Esophagus squamous epithelium (tissue), 5 donors: ENCODE data around the gene POR. TPM values are rescaled to one million over a fixed set of nuclear protein-coding genes. Genes with fewer than 3 reads are reported as not detected.
A peak's percentile ranks its signal among the peaks of the same experiment; 100 is the strongest.

Experiments used
- DNase-seq: peaks from one replicate; lab custom pipeline; 2025; lab: John Stamatoyannopoulos, UW
- H3K27ac ChIP-seq, 4 donors: fragments of 200-600 bp; sonication (generic); one replicate each; pipeline ENCODE4 v1.5.1; 2016 to 2019; ENCODE audit warnings: mild to moderate bottlenecking in 1 of 4
- H3K27me3 ChIP-seq, 4 donors: fragments of 200-600 bp; sonication (generic); 1 replicate in 3 of 4; 2 replicates in 1 of 4; pipeline versions ENCODE4 v1.5.1 to v1.6.0; 2017 to 2021; ENCODE audit warnings: antibody characterized with exemption in 1 of 4
- H3K36me3 ChIP-seq, 3 donors: fragments of 200-600 bp; sonication (generic); one replicate each; pipeline ENCODE4 v1.5.1; 2016 to 2019
- H3K4me1 ChIP-seq, 3 donors: fragments of 200-600 bp; sonication (generic); one replicate each; pipeline ENCODE4 v1.5.1; 2017 to 2019
- H3K4me3 ChIP-seq, 4 donors: fragments of 200-600 bp; sonication (generic); 1 replicate in 3 of 4; 2 replicates in 1 of 4; pipeline ENCODE4 v1.5.1; 2016 to 2019; ENCODE audit warnings: mild to moderate bottlenecking in 2 of 4, moderate library complexity in 1 of 4
- H3K9me3 ChIP-seq, 3 donors: fragments of 200-600 bp; sonication (generic); one replicate each; pipeline ENCODE4 v1.5.1; 2016 to 2019
- POLR2A ChIP-seq, 4 donors: fragments of 450-650 bp; IDR thresholded peaks; one replicate each; pipeline ENCODE4 v1.6.1; 2017; ENCODE audit warnings: antibody characterized with exemption in 4 of 4, mild to moderate bottlenecking in 4 of 4, moderate library complexity in 3 of 4
- WGBS, 2 donors: methylation state at CpG; one replicate each; pipeline ENCODE4 v1.1.5; 2018; 5-methylcytosine and 5-hydroxymethylcytosine counted together
- intact Hi-C: fragments of 100-400 bp; cut with DNase I; formaldehyde crosslinking; loops from one replicate; pipeline ENCODE4 v1.15.0; 2022
- total RNA-seq, 4 donors: library from RNA; depleted of rRNA; stranded (reverse); fragments of >200 nt; gene quantifications; one replicate each; pipeline ENCODE4 v1.1.0, GENCODE V29; 2016
- TF ChIP-seq, protein P1 (sequence below), 6 experiments: fragments of 450-650 bp in 4 of 6; fragments of 200-600 bp in 2 of 6; sonication (generic) in 2 of 6; IDR thresholded peaks; one replicate each; pipeline ENCODE4 v1.5.1; 2016 to 2019; ENCODE audit warnings: antibody characterized with exemption in 6 of 6, mild to moderate bottlenecking in 4 of 6, moderate library complexity in 4 of 6
- donor health status: DM: yes; HTN: yes; CAD: no.

Gene POR
- total RNA-seq, 4 donors from 2014 or later = 71.0 to 116 (median 81.6) TPM

DNA sequence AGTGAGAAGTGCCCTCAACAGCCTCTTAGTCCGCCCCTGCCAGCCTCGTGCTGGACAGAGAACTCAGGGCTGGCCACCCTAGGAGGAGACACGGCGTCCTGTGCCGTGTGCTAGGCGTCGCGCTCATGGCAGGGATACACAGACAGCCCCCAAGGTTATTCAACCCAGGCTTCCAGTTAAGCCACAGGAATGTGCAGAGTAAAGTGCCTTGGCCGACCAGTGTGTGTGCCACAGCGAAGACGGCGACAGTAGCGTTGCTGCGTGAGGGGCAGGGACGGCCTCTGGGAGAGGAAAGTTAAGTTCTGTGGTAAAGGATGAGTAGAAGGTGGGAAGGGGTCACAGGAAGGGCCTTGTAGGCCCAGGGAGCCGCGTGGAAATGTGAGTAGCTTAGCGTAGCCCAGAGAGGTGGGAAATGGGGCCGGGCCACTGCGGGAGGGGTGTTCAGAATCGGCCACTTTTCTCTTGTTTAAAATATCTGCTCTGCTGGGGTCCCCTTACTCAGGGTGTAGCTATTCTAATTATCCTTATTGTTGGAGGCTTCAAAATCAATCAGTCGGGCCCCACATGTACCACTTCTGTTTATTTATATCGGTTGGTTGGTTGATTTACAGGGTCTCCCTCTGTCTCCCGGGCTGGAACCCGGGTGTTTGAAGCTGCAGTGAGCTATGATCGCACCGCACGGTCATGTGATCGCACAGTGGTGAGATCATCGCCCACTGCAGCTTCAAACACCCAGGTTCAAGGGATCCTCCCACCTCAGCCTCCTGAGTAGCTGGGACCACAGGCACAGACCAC lies 54.9 kb downstream of the POR start:
- DNase-seq = no peak
- peaks cover 0 to 73% (median 45%) of the 10 kb centered on the region in 3 donors for H3K4me1 ChIP-seq
- intact Hi-C loops = no loop called here

DNA sequence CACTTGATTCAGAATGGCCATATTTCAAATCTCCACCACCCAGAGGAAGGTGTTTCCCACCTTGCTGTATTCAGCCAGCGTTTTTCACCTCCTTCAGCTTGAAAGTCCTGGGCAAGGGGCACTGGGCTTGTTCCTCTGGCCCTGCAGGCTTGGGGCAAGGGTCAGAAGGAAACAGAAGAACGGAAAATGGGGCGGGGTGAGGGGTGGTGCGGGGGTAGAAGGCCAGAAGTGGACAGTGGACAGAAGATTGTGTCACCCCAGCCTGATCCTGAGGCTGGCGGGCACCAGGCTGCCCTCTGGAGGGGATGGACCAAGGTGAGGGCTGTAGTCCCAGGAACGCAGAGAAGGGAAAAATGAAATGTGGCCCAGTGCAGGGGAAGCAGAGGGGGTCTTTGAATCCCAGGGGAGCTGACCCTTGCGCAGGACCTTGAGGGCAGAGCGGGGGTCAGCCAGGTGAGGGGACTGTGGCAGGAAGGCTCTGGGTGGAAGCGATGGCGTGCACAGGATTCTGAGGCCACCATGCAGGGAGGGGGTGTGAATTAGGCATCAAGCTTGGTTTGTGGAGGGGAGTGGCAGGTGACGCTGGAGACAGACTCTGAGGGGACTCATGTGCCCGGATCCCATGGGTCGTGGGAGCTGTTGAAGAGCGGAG lies 56.5 kb downstream of the POR start:
- peaks cover 0 to 61% (median 0%) of the 10 kb centered on the region in 3 donors for H3K36me3 ChIP-seq
- H3K27ac ChIP-seq = peak overlapping the region; percentile 30 to 57 (median 54)
- no peaks in the 10 kb centered on the region for H3K27me3 ChIP-seq
- H3K4me3 ChIP-seq = no peak overlapping the region
- intact Hi-C loops = no loop called here
- no peak for TF ChIP-seq POLR2A (IDR thresholded peaks at IDR 0.05)
- TF ChIP-seq, protein P1, sequence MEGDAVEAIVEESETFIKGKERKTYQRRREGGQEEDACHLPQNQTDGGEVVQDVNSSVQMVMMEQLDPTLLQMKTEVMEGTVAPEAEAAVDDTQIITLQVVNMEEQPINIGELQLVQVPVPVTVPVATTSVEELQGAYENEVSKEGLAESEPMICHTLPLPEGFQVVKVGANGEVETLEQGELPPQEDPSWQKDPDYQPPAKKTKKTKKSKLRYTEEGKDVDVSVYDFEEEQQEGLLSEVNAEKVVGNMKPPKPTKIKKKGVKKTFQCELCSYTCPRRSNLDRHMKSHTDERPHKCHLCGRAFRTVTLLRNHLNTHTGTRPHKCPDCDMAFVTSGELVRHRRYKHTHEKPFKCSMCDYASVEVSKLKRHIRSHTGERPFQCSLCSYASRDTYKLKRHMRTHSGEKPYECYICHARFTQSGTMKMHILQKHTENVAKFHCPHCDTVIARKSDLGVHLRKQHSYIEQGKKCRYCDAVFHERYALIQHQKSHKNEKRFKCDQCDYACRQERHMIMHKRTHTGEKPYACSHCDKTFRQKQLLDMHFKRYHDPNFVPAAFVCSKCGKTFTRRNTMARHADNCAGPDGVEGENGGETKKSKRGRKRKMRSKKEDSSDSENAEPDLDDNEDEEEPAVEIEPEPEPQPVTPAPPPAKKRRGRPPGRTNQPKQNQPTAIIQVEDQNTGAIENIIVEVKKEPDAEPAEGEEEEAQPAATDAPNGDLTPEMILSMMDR (IDR thresholded peaks at IDR 0.05) = no peak
- no peaks in the 10 kb centered on the region for H3K9me3 ChIP-seq
- WGBS, 2 donors = 86 to 88% methylated on average over 13 to 14 of the region's 14 CpGs
- no peak for DNase-seq
- peaks cover 0 to 58% (median 36%) of the 10 kb centered on the region in 3 donors for H3K4me1 ChIP-seq

More for the DNA sequence above, 54.9 kb downstream of the POR start:
- no peak for TF ChIP-seq POLR2A (IDR thresholded peaks at IDR 0.05)
- TF ChIP-seq, protein P1 (IDR thresholded peaks at IDR 0.05) = no peak
- Histone ChIP-seq H3K27me3 (no peaks in the 10 kb centered on the region), H3K36me3 (peaks cover 0 to 66% (median 0%) of the 10 kb centered on the region in 3 donors), H3K27ac (peak overlapping the region; percentile 70 to 90 (median 84)), H3K4me3 (no peak overlapping the region), H3K9me3 (no peaks in the 10 kb centered on the region)
- WGBS, 2 donors = 89 to 91% methylated on average over 22 of the region's 30 CpGs

DNA sequence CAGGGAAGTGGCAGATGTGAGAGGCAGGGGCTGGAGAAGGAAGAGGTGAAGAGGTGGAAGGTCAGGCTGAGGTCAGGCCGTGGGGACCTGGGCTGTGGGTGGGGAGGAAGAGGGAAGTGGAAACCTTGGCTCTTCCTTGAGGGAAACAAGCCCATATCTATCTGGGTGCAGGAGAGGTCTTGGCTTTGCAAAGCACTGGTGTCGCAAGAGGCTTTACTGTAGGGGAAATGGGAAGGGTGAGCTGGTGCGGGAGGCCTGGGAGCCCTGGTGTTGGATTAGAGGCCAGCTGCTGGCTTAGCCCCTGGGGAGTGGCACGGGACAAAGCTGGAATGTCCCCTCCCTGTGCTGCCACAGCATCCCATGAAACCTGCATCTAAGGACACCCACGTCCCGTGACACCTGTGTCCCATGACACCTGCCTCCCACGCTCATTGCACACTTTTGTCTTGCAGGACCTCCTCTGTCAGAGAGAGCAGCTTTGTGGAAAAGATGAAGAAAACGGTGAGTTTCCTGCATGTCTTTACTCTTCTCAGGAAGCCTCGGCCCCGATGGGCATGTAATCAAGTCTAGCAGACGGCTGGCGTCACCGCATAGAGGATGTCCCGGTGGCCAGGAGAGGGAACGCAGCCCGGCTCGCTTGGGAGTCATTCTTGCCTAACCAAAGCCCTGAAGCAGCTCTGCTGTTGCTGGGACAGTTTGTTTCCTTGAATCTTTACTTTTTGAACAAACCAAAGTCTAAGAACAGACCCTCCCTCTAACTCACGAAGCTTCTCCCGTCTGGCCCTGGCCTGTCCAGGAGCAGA lies 57.2 kb downstream of the POR start:
- H3K4me1 ChIP-seq = peaks cover 0 to 53% (median 30%) of the 10 kb centered on the region in 3 donors
- TF ChIP-seq, protein P1 (IDR thresholded peaks at IDR 0.05) = peak in 2 of 6 experiments; percentile 10 to 38
- TF ChIP-seq POLR2A (IDR thresholded peaks at IDR 0.05) = no peak
- peaks cover 0 to 68% (median 0%) of the 10 kb centered on the region in 3 donors for H3K36me3 ChIP-seq
- 70 to 71% methylated on average over 16 to 18 of the region's 19 CpGs for WGBS, 2 donors
- peak overlapping the region; percentile 30 to 57 (median 54) for H3K27ac ChIP-seq
- H3K4me3 ChIP-seq = no peak overlapping the region
- no peaks in the 10 kb centered on the region for H3K27me3 ChIP-seq
- intact Hi-C loops = no loop called here
- no peaks in the 10 kb centered on the region for H3K9me3 ChIP-seq
- no peak for DNase-seq

DNA sequence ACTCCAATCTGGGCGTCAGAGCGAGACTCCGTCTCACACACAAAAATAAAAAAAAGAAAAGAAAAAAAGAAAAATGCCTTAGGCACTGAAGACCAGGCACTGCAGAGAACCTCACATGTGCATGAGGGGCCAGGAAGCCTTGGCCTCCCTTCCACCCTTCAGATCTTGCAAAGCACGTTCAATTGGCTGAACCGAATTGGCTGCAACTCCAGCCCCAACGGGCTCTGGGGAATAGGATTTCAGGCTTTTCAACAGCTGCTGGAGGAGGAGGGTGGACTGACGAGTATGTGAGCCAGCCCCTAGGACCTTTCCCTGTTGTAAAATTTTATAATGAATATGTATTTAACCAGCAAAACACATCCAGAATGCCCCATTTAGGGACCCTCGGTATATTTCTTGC lies 62.8 kb downstream of the POR start:
- no peak for DNase-seq
- H3K27ac ChIP-seq = no peak overlapping the region
- TF ChIP-seq, protein P1 (IDR thresholded peaks at IDR 0.05) = no peak
- no peak for TF ChIP-seq POLR2A (IDR thresholded peaks at IDR 0.05)
- 43 to 51% methylated on average over 8 of the region's 8 CpGs for WGBS, 2 donors
- peaks cover 0 to 49% (median 11%) of the 10 kb centered on the region in 3 donors for H3K4me1 ChIP-seq
- H3K27me3 ChIP-seq = no peaks in the 10 kb centered on the region
- intact Hi-C loops = no loop called here
- no peaks in the 10 kb centered on the region for H3K9me3 ChIP-seq
- peaks cover 15 to 94% (median 24%) of the 10 kb centered on the region in 3 donors for H3K36me3 ChIP-seq
- H3K4me3 ChIP-seq = no peak overlapping the region
